T-helper 9 cell (primary cell): ENCODE measurements around the gene SEMA3C.

Experiments
- DNase-seq: peaks from one replicate; pipeline ENCODE4 v3.0.0-alpha.2; 2020

SEMA3C gene

DNA sequence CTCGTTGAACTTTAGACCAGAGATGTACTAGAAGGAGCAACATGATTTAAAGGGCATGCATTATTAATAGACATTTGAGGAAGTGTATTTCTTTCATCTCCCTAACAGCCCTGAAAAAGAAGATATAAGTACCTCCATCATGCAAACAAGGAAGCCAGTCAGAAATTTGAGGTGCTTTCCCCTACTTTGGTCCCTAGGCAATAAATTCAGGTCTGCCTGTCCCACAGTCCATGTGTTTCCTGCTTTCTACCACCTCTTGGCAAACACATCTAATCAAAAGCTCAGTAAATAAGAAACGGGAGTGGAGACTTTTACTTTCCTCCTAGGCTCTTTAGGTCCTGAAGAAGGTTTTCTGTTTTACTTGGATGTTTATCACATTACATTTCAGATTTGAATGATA is 5.2 kb upstream of the SEMA3C start:
- DNase-seq = no peak

DNA sequence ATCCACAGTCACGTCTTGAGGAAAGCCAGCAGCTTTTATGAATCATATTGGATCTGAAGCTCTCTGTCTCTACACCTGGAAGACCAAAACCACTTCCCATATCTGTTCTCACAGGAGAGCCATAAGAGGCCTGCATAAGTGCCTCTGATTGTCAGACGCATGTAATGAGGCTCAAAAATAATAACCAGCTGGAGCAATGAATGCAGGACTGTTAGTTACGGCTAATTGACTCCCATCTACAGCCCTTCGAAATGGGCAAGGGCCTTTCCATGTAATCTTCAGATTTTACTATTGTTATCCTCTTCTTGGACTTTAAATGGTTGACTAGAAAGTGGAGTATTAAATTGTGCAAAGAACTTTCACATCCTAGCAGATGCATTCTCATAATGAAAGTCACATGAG is 4.4 kb upstream of the SEMA3C start:
- DNase-seq = no peak

DNA sequence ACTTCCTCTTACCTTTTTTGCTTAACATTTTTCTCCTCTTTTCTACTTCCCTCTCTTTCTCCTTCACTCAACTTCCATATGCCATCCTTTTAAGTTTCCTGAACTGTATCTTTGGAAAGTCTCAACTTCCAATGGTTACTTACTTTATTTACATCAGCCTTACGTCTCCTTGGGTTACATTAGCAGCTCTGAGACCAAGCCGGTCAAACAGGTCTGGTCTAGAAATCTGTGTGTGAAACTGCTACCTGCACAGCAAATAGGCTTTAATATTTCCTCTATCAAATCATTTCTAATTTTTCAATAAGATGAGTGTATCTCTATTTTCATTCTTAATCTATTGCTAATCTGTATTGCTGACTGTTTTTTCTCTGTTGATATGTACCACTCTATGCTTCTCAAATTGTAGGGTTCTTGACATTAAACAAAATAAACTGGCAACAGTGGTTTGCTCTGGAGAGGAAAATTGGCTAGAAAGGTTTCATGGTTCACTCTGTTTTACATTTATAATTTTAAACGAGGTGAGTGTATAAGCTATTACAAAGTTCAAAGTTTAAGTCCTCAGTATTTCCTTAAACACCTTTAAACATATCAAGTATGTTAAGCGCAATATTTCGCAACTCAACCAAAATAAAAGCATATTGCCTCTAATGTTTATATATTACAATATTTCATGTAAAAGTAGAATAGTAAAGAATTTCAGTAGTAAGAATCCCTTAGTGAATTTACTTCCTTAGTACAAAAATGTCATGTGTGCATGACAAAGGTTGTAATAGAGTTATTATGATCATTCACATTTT is 3.6 kb upstream of the SEMA3C start:
- no peak for DNase-seq

DNA sequence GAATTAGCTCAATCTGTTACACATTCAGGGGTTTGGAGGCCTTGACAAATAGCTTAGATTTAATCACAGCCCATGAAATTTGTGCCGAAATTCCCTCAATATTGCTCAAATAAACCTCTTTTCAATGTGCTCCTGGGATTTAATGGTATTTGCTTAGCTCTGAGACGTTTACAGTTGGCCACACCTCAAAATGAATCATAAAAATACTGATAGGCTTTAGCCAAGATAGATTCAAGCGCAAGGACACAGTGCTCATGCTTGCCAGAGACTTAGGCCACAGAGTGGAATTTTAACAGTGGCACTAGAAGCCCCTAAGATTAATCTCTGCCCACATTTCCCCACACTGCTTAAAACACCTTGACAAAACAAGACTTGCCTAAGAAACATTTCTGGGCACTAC is 2.3 kb upstream of the SEMA3C start:
- no peak for DNase-seq

DNA sequence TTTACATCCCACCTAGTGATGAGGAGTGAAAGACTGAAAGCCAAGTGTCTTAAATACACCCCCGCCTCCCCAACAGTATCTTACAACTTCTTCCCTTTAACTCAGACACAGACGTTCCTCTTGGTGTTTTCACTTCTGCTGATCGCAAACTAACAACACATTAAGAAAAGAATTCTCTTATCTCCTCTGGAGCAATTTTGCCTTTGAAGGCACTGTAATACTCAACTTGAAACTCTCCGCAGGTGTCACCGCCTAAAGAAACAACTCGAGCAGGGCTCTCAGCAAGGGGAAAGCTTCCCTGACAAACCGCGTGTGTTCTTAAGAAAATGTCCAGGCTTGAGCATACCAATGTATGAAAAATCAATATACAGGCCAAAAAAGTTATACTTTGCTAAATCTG is 452 bp downstream of the SEMA3C start:
- DNase-seq = no peak

DNA sequence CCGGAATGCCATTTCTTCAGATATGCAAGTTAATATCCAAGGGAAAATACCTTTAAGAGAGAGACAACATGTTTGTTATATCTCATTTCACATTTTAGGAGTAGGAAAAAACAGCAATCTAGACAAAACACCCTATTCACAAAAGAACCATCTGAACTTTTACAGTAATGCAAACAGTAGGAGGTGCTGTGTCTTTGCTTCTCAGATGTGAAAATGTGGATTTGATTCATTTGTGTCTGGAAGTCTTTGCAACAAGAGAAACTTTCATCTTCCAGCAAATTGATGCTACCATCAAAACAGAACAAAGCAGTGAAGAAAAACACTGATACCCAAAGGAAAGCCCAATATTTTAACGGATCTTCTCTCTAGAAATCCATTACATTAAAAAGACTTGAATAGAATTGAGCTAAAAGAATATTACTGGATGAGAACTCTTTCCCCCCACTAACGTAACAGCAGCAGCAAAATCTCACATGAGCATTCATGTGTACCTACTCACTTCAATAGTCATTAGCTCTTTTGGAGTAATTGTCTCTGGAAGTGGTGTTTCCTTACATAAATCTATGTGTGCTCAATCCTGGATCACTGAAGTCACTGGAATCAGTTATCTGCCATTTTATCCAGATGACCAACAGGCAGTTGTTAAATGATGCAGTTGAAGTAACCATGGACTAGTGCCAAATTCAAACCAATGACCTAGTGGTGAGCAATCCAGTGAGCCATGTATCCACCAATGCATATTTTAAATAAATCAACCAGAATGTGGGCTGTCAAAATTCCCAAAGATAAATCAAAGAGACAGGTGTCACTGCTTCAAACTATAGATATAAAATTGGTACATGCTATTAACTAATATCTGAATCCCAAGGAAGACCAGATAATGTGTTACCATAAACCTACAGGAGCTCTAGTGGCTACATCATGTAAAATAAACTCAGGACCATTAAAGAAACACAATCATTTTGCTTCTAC is 1.8 kb downstream of the SEMA3C start:
- DNase-seq = no peak

DNA sequence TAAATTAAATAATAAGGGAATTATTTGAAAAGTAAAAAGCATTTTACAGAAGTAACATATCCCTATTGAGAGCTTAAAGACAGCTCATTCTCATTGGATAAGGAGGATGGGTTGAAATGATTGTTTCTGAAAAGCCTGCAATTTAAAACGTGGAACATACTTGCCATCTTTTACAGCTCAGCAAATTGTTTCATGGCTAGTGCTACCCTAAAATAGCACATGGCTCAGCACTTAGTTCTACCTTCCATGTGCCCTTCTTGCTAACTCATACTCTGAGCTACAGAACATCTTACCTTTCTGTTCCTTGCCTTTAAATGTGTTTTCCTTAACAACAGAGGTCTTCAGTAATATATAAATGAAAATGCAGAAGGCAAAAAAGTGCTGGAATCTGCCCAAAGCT is 8.6 kb downstream of the SEMA3C start:
- DNase-seq = no peak

DNA sequence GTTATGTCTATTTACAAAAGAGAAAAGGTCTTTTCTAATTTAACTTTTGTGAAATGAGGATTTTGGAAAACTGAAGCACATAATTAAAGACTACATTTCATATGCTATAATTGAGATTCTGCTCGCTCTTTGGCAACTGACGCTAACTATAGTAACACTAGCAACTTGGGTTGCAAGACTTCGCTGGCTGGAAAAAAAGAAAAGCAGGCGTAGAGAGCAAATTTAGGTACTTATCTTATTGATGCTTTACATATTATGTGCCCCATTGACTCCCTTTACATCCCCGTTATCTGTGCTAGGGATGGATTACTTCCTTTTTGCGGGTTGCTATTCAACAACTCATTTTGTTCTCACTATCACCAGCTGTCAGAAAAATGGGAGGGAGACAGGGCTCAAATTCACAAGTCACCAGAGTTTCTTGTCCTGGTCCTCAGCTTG is 10.5 kb downstream of the SEMA3C start:
- no peak for DNase-seq

DNA sequence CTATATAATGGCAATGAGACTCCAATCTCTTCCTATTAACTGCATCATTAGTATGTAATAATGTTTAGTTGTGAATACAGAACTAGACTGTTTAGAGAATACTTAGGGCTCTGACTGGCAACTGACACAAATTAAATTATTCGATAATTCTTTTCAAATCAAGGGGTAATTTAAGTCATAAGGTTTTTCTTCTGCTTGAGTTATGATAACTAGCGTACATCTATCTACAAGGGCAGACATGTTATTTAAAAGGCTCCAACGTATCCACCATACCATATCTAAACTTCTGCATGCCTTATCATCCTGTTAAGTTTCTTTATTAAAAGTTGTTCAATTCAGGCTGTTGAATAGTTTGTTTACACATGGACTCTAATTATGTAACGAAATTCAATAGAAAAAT is 11.2 kb downstream of the SEMA3C start:
- no peak for DNase-seq

DNA sequence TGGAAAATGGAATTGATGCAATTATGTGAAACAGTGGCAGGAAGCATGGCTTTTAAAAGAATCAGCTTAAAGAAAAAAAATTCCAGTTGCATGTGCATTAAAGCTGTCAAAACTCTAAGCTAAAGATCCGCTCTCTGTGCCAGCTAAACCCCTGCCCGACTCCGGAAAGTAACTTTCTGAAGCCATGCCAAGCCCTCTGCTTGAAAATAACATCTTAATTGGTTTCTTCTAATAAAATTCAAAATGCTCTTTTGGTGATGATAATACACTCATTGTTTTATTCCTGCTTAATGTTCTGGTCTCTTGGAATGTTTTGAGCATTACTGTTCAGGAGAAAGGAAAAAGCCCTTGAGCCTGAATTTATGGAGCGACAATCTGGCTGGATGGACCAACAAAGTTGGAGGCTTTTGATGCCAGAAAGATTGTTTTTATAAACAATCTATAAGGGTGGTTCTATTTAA is 11.7 kb downstream of the SEMA3C start:
- no peak for DNase-seq

DNA sequence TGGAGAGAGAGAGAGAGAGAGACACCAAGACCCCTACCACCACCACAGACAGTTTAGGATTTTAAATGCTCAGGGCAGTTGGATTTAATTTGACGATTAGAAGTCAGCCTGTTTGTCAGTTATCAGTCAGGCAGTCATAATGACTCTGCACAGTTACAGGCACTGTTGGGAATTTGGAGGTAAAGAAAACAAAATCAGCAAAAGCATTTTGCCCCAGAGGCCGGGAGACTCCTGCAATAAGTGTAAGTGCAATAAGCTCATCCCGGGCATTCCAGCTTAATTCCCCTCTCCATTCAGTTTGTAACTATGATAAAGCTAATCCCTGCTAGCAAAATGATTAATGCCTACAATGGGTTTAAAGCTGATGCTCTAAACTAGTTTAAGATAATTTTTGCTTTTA is 13.5 kb downstream of the SEMA3C start:
- DNase-seq = no peak

DNA sequence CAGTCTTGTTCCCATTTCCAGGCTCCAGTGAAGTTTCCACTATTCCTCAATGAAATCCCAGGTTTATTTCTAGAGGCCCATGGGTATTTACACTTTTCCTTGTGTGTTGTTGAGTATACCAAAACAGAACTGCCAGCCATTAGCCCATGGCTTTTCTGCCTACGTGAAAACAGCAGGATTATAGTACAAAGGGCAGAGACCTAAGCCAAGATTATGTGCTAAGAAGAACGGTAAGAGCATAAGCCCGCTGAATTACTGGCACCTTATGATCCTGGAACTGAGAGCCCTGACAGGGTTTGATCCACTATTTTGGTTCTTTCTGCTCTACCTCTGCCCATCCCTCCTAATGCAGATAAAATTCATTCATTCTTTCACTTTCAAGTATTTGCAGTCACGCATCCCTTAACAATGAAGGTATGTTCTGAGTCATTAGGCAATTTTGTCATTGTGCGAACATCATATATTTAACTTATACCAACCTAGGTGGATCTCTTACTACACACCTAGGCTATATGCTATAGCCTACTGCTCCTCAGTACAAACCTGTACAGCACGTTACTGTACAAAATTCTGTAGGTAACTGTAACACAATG is 16.0 kb downstream of the SEMA3C start:
- no peak for DNase-seq

DNA sequence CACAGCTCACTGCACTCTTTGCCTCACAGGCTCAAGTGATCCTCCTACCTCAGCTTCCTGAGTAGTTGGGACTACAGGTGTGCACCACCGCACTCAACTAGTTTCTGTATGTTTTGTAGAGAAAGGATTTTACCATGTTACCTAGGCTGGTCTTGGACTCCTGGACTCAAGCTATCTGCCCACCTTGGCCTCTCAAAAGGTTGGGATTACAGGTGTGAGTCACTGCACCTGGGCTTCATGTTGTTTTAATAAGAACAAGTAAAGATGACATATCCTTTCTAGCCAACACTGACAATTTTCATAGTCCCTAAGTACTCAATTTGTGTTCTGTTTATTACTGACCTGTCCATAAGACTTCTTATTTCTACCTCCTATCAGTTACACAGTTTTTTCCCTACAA is 16.8 kb downstream of the SEMA3C start:
- DNase-seq = no peak

DNA sequence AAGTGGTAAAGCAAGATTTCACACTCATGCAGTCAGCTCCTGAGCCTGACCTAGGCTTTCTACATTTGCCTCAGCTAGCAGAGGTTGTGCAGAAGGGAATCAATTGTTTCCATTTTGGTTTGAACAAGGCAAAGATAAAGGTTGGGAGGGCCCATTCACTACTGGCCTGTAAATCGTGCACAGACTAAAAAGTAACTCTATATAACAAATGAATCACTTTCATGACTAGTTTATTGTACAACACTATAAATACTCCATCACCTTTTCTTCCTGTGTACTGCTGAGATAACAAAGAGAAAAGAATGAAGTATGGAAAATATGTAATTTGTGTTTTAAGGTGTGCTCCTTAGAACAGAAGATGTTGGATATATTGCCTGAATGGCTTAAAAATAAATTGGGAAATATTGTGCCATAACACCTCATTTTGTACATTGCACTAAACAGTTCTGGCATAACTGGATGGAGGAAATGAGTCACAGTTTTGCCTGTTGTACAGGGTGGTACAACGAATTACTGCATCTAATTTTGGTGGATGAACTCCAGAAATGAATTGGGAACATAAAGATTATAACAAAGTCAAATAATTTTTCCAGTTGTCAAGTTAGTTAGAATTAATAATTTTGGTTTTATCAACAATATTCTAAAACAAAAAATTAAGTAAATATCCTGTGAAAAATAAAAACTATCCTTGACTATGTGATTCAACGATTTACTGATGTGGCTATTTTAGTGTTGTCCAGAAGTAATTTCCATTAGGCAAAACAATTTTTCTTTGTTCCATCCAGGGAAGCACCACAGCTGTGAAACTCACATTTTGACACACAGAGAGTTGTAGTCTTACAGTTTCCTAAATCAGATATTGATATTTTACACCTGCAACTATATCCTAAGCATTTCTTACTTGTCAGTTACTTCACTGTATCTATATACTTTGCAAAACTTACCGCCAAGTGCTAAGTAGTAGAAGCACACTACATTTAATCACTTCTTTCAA is 18.0 kb downstream of the SEMA3C start:
- DNase-seq = no peak

DNA sequence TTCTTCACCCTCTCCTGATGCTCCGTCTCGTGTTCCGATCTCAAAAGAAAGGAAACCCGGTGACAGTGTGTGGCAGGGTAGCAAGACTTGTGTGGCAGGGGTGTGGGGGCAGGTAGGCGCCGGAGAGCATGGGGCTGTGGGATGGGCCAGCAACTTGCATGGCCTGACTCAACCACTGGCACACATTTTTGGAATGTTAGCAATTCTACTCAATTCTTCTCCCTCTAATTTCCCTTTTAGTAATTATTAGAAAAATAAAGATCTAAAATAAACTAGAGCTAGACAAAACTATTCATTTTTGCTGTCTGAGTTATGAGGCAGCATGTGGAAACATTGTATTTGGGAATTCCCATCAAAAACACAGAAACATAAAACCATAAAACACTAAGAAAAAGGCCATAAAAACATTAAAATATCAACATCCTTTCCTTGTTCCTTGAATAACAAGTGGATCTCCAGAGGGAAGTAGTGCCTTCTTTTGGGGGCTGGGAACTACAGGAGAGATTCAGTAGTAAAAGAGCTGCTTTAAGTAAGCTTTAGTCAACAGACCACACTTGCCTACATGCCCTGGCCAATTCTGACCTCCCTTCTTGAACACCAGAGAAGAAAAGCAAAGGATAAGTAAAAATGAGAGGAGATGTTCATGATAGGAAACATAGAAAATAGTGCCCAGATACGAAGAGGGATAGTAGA is 21.8 kb downstream of the SEMA3C start:
- DNase-seq = no peak

DNA sequence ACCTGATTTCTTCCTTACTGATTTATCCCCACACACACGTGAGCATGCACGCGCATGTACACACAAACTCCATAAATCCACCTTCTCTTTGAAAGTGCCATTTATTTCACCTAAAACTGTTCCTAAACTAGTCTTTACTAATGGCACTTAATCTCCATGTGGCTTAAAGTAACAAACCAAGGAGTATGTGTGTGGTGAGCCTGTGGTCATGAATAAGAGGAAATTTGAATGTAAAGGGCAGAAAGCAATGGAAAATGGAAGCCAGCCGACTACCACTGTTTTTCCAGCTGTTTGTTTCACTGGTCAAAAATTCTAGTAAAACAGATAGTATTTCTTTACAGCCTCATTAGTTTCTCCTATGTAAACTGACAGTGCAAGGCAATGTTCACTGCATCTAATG is 23.8 kb downstream of the SEMA3C start:
- DNase-seq = no peak

DNA sequence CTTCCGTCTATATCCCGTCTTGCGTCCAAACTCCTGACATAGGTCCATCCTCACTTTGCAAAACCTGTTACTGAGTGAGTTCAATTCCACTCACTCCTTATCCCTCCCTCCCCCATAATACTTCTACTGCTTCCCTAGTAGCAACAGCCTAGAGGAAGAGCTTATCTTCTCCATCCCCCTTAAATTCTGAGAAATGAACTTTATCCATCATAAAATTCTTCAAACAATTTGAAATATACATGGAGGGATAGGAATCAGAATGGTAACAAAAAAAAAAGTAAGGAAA is 27.6 kb downstream of the SEMA3C start:
- DNase-seq = no peak

DNA sequence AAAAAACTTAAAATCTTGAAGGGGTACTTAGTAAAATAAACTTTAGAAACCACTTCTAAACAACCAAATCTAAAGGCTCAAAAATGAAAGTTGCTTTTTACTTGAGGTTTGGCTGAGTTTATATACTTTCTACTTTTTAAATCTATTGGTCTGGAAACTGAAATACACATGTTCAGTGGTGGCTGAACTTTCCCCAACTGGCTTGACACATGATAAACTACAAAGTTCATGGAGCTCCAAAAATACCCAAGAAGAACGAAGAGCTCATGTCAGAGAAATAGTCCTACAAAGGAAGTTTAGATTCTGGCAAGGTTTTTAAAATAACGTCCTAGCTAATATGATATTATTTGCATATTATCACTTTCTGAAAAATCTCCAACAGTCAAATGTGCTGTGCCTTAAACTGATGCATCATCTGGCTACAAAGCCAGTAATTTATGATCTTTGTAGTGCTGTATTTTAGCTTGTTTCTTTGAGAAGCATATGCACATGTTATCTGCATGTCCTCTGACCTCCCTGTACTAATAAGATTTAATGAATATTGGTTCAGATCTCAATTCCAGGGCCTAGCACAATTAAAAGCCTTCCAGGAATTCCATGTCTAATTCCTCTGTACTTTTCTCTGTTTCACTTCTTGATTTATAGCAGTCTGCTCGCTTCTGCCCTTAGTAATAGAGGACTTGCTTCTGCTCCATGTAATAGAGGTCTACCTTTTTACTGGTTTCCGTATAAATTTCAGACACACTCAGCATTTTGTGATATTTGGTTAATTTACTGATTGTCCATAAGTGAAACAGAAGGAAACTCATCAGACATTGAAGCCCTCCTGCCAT is 28.2 kb downstream of the SEMA3C start:
- no peak for DNase-seq

DNA sequence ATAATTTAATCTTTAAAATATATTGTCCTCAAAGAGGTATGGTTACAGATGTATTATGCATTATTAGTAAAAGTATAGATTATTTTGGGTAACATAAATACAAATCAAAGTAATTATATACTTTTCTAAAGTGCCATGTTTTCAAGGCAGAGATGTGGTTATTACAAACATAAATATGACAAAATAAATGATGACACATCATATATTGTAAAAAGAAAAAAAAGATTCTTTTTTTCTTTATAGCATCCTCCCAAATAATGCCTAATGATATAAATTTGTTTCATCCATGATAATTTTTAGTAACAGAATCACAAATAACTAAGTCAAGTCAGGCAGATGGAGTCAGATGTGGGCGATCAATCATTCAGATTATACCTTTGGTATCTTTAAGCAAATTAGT is 29.3 kb downstream of the SEMA3C start:
- DNase-seq = no peak

DNA sequence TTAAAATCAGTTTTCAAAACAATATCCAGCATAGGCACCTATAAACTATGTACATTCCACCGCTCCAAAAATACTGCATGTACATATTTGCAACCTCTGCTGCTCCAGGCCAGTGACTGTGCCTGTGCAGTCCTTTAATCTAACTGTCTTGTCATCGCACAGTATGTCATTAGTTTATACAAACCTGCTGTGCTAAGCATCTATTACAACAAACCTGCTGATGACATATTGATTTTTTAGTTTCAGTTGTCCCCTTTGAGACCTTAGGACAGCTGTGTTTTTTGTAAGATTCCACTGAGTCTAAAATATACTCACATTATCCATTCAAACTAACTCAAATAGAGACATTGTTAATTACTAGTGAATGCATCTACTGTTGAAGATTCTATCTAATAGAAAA is 33.1 kb downstream of the SEMA3C start:
- DNase-seq = no peak
